Nephron progenitor cell (in vitro differentiated cells): ENCODE data around the gene ZFP36L1.
"Not testable (repeated sequence)": the region's sequence is repeated elsewhere in the genome, so short reads cannot be mapped to it uniquely, and the experiment has no call there.

Source experiments
- DNase-seq: peaks from one replicate; pipeline ENCODE4 v3.0.0; 2021
- H3K27ac Mint-ChIP-seq: 2 replicates; pipeline ENCODE4 v1.8.0; 2021; ENCODE audit warnings: mild to moderate bottlenecking, moderate library complexity, mixed read lengths
- H3K27me3 Mint-ChIP-seq: 2 replicates; pipeline ENCODE4 v1.8.0; 2021; ENCODE audit warnings: mild to moderate bottlenecking, low read depth, mixed read lengths; ENCODE audit not compliant: poor library complexity
- H3K36me3 Mint-ChIP-seq: 2 replicates; pipeline ENCODE4 v1.8.0; 2021; ENCODE audit warnings: low read depth, mixed read lengths
- H3K4me1 Mint-ChIP-seq: 2 replicates; pipeline ENCODE4 v1.8.0; 2021; ENCODE audit warnings: mixed read lengths
- H3K4me3 Mint-ChIP-seq: 2 replicates; pipeline ENCODE4 v1.8.0; 2021; ENCODE audit warnings: mild to moderate bottlenecking, moderate library complexity, mixed read lengths
- H3K9me3 Mint-ChIP-seq: 2 replicates; pipeline ENCODE4 v1.8.0; 2021; ENCODE audit warnings: mild to moderate bottlenecking, moderate library complexity, mixed read lengths
- TF ChIP-seq, protein P1 (sequence below): fragments of 200-600 bp; sonication (generic); IDR thresholded peaks from 2 replicates; pipeline ENCODE4 v1.5.0; 2021; ENCODE audit warnings: antibody characterized with exemption

ZFP36L1 gene

DNA sequence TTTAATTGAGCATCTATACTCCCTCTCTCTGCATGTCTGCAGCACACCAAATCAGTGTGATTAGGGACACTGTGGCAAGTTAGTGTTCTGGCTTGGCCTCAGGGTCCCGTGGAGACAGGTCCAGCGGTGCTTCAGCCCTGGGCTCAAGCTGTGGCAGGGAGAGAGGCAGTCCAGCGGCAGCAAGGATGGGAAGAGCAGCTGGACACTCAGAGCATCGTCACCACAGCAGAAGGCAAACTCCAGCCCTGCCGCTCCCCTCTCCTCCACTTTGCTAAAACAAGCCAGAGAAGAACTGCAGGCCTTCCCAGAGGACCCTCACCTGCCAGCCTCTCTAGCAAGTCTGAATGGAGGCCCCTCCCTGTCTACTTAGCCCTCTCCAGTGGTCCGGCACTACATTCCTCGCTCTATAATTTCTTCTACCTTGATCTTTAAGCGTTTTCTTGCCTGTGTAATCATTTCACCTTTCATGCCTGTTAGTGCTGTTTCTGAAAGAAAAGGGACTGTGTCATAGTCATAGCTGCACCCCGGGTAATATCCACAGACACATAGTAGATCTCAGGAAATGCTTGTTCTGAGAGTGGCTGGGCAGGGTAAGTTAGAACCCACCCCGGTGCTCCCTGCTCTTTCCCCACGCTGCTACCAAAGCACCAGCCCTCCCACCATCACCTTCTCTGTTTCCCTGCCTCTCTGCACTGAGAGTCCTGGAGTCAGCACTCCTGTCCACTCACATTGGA, 22.1 kb downstream of the ZFP36L1 start:
- DNase-seq, result no peak
- TF ChIP-seq, protein P1, sequence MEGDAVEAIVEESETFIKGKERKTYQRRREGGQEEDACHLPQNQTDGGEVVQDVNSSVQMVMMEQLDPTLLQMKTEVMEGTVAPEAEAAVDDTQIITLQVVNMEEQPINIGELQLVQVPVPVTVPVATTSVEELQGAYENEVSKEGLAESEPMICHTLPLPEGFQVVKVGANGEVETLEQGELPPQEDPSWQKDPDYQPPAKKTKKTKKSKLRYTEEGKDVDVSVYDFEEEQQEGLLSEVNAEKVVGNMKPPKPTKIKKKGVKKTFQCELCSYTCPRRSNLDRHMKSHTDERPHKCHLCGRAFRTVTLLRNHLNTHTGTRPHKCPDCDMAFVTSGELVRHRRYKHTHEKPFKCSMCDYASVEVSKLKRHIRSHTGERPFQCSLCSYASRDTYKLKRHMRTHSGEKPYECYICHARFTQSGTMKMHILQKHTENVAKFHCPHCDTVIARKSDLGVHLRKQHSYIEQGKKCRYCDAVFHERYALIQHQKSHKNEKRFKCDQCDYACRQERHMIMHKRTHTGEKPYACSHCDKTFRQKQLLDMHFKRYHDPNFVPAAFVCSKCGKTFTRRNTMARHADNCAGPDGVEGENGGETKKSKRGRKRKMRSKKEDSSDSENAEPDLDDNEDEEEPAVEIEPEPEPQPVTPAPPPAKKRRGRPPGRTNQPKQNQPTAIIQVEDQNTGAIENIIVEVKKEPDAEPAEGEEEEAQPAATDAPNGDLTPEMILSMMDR, result no peak
- H3K27ac Mint-ChIP-seq, result peak overlapping the region; percentile 55
- peaks cover 41% of the 10 kb centered on the region for H3K4me1 Mint-ChIP-seq
- H3K36me3 Mint-ChIP-seq, result peaks cover 3% of the 10 kb centered on the region
- H3K9me3 Mint-ChIP-seq, result peaks cover 15% of the 10 kb centered on the region
- peaks cover 13% of the 10 kb centered on the region for H3K27me3 Mint-ChIP-seq
- no peak overlapping the region for H3K4me3 Mint-ChIP-seq

DNA sequence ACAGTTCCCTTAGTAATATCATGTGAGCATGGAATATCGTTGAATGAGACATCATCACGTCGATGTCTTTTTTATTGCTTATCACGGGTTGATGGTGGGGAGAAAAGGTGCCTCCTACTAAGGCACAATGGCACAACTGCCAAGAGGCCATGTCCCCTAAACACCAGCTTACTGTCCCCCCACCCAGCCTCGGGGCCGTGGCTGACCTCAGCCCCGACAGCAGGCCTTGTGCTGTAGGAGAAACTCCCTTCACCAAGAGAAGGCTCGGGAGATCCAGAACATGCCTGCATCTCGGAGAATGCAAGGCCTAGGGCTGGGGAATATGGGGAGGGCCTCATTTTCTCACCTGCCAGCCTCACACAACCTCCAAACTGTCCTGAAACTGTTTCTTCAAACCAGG, 22.8 kb downstream of the ZFP36L1 start:
- Mint-ChIP-seq H3K27ac (no peak overlapping the region), H3K27me3 (peaks cover 10% of the 10 kb centered on the region), H3K4me1 (peaks cover 48% of the 10 kb centered on the region), H3K9me3 (peaks cover 10% of the 10 kb centered on the region), H3K36me3 (no peaks in the 10 kb centered on the region), H3K4me3 (no peak overlapping the region)
- no peak for DNase-seq
- TF ChIP-seq, protein P1, result no peak

DNA sequence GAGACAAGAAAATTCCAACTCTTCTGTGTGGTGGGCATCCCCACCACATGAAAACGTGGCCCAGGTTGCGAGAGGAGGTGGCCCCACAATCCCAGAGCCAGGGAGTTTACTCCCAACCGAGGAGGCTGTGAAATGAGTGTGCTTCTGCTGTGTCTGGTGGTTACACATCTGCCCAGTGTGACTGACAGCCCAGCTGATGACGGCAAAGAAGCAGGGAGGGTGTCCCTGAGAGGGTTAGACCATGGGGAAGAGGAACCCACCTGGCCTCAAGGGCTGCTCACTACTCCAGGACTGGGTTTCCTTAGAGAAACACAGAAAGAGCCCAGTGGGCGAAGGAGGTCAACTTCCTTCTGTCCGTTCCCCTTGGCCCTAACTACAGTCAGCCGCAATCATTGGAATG, 24.6 kb downstream of the ZFP36L1 start:
- Mint-ChIP-seq H3K9me3 (peaks cover under 1% of the 10 kb centered on the region), H3K4me1 (peaks cover 65% of the 10 kb centered on the region)

DNA sequence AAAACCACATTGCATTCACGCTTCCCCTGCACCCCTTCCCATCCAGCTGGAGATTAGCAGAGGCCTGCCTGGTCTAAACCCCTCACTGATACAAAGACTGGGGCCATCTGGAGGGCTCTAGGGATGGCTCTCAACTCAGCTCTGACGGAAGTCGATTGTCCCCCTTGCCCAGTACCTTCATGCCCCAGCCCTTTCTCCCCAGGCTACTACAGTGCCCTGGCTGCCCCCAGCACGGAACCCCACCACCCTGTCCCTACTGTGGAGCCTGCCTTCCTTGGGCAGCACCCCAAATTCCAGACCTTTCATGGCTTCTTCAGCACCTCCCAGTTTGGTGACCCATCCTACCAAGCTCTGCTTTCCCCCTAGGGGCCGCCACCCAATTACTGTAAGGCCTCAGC, 25.6 kb downstream of the ZFP36L1 start:
- peaks cover 7% of the 10 kb centered on the region for H3K27me3 Mint-ChIP-seq
- no peak overlapping the region for H3K27ac Mint-ChIP-seq
- no peak for DNase-seq
- H3K9me3 Mint-ChIP-seq, result no peaks in the 10 kb centered on the region
- H3K36me3 Mint-ChIP-seq, result no peaks in the 10 kb centered on the region
- H3K4me3 Mint-ChIP-seq, result no peak overlapping the region
- H3K4me1 Mint-ChIP-seq, result peaks cover 76% of the 10 kb centered on the region
- TF ChIP-seq, protein P1, result no peak

More for the DNA sequence above, 24.6 kb downstream of the ZFP36L1 start:
- peaks cover 10% of the 10 kb centered on the region for H3K27me3 Mint-ChIP-seq
- H3K27ac Mint-ChIP-seq, result no peak overlapping the region
- H3K36me3 Mint-ChIP-seq, result no peaks in the 10 kb centered on the region
- no peak overlapping the region for H3K4me3 Mint-ChIP-seq
- DNase-seq, result no peak
- TF ChIP-seq, protein P1, result no peak

DNA sequence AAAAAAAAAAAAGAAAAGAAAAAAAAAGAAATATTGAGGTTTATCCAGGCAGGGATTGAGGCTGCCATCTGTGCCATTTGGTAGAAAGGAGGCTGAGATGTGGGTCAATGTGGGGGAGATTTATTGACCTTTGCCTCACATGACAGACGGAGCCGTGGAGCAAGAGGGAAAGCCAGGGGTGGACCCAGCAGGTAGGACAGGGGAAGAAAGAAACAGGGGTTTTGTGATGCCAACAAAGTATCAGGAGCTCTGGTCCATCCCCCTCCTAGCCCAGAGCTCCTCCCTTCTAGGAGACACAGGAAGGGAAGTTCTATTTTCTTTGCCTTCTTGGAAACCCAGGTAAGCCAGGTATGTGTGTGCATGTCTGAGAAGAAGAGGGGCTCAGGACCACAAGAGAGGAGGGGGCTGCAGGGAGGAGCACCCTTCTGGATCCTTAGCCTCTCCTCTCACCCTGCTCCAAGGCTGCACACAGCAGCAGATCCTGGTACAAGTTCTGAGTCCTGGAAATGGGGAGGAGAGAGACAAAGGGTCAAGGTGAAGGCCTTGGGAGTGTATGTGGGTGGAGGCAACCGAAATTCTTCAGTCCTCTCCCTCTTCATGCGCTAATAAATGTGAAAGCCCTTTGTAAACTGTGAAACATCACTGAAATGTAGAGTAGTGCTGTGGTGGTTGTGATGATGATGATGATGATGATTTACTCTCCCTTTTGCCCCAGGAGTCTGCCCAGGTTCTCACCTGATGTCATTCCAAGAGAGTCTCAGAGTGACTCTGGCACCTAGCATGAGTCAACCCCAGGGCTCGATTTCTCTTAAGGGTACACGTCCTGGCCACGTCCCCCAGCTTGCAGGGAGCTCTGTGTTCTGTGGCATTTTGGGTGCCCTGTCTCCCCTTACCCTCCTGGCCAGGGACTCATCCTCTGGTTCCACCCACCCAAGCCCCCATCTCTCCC, 26.3 kb downstream of the ZFP36L1 start:
- Mint-ChIP-seq H3K4me3 (no peak overlapping the region), H3K27ac (no peak overlapping the region), H3K36me3 (no peaks in the 10 kb centered on the region), H3K9me3 (no peaks in the 10 kb centered on the region), H3K4me1 (peaks cover 77% of the 10 kb centered on the region), H3K27me3 (peaks cover 7% of the 10 kb centered on the region)
- TF ChIP-seq, protein P1, result no peak
- no peak for DNase-seq

DNA sequence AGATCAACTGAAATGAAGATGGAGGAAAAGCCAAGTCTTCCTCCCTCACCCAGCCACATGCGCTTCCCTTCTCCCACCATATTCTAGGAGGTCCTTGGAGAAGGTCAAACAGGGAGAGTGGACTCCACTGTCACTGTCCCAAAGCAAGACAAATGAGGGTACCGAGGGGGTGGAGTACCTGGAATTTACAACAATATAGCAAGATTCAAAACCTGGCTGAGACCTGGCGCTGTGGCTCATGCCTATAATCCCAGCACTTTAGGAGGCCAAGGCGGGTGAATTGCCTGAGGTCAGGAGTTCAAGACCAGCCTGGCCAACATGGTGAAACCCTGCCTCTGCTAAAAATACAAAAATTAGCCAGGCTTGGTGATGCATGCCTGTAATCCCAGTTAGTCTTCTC, 29.0 kb downstream of the ZFP36L1 start:
- H3K4me3 Mint-ChIP-seq, DNase-seq, H3K27ac Mint-ChIP-seq, H3K36me3 Mint-ChIP-seq, H3K27me3 Mint-ChIP-seq, H3K9me3 Mint-ChIP-seq: not testable (repeated sequence)
- H3K4me1 Mint-ChIP-seq, result peaks cover 85% of the 10 kb centered on the region
